Activated T-cell treated with anti-CD3 and anti-CD28 coated beads, Interleukin-2, amount 50 U/mL, for 24 hours (primary cell): ENCODE results near the gene FCAMR.

Source experiments
- DNase-seq: peaks from one replicate; pipeline ENCODE4 v3.0.0-alpha.2; 2020
- H3K27ac Mint-ChIP-seq: 2 replicates; pipeline ENCODE4 v1.8.0; 2020; ENCODE audit warnings: mild to moderate bottlenecking, mixed read lengths
- H3K27me3 Mint-ChIP-seq: 2 replicates; pipeline ENCODE4 v1.8.0; 2020; ENCODE audit warnings: mixed read lengths
- H3K36me3 Mint-ChIP-seq: 2 replicates; pipeline ENCODE4 v1.8.0; 2020; ENCODE audit warnings: low read depth, mixed read lengths
- H3K4me1 Mint-ChIP-seq: 2 replicates; pipeline ENCODE4 v1.8.0; 2020; ENCODE audit warnings: low read depth, mixed read lengths
- H3K4me3 Mint-ChIP-seq: 2 replicates; pipeline ENCODE4 v1.8.0; 2020; ENCODE audit warnings: mild to moderate bottlenecking, moderate library complexity, mixed read lengths
- H3K9me3 Mint-ChIP-seq: 2 replicates; pipeline ENCODE4 v1.8.0; 2020; ENCODE audit warnings: mixed read lengths

Gene FCAMR

DNA sequence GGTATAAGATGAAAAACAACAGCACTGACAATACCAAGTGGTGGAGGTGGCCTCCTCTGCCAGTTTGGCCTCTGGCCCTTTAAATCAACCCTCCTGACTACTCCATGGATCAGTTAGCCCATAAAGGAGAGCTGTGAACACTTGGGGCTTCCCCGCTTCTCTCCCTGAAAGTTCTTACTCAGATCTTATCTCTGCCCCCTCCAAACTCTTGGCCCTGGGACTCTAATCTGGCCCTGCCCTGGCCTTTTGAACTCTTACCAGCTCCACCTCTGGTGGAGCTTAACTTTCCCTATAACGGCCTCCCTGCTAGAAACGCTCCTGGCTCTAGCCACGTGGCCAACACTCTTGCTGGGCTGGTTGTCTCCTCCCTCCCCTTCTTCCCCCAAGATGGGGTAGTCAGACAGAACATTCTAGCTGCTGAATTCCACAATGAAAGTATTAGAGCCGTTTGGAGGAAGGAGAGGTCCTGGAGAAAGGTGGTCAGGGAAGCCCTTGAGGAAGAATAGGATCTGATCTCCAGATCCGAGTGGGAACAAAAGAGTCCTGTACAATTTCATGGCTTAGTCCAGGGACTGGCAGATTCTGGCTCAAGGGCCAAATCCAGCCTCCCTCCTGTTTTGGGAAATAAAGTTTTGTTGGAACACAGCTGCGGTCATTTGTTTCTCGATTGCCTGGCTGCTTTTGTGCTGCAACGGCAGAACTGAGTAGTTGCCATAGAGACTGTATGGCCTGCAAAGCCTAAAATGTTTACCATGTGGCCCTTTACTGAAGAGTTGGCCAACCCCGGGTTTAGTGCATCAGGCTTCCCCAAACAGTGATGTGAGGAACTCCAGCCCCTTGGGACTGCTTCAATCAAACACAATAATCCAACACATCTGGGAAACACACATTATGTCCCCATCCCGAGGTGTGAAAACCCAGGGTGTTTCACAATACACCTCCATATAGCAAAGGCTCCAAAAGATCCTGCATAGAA is 14.5 kb downstream of the FCAMR start:
- Mint-ChIP-seq H3K9me3 (no peaks in the 10 kb centered on the region), H3K27ac (no peak overlapping the region), H3K4me1 (peaks cover 19% of the 10 kb centered on the region), H3K27me3 (no peaks in the 10 kb centered on the region), H3K4me3 (no peak overlapping the region), H3K36me3 (no peaks in the 10 kb centered on the region)
- DNase-seq = no peak

DNA sequence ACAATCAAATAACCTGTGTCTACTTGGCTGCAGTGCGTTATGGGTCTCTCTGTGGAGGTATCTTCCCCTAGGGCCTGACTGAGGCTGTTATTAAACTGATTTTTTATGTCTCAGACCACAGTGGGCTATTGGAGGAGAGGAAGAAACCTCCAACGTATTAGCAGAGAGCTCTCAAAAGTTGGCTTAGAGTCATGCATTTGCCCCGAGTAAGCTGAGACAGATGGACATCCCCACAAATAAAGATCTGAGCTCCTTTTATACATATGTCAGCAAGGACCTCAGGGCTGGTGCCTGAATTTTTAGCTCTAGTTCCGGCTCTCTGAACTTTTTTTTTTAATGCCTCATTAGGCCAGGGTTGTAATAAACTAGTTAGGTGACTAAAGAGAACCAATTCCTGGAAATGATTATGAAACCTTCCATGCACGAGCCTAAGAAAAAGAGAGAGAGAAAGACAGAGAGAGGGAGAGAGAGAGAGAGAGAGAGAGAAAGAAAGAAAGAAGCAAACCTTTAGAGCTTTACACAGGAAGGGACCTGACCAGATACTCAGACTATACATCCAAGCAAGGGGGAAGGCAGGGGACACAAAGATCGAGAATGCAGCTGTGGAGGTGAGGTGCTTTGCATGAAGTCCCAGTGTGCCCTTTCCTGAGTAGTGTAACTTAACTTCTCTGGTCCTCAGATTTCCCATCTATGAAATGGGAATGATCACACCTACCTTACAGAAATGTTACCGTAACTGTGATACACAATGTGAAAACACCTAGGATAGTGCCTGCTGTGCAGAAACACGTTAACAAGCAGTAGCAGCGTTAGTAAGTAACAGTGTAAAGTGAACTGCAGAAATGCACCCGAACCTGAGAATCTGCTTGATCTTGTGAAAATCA is 15.6 kb downstream of the FCAMR start:
- Mint-ChIP-seq H3K4me1 (peaks cover 19% of the 10 kb centered on the region), H3K27ac (no peak overlapping the region), H3K4me3 (no peak overlapping the region), H3K36me3 (no peaks in the 10 kb centered on the region), H3K9me3 (no peaks in the 10 kb centered on the region), H3K27me3 (no peaks in the 10 kb centered on the region)
- no peak for DNase-seq

DNA sequence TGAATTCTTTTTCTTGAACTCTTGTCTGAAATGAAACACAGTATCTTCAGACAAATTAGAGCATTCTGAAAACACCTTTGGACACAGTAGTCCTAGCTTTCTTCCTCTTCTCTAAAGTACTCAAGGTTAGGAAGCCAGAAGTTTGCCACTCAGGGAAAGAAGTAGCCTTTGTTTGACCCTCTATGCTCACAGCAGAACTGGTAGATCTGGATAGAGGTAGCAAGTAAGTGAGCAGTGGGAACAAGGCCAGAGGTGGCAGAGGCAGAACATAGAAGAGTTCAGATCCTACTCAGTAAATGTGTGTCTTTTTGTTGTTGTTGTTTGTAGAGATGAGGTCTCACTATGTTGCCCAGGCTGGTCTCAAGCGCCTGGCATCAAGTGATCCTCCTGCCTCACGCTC is 16.6 kb downstream of the FCAMR start:
- Mint-ChIP-seq H3K9me3 (no peaks in the 10 kb centered on the region), H3K4me1 (peaks cover 19% of the 10 kb centered on the region), H3K36me3 (no peaks in the 10 kb centered on the region), H3K27ac (no peak overlapping the region), H3K4me3 (no peak overlapping the region), H3K27me3 (no peaks in the 10 kb centered on the region)
- DNase-seq = no peak

DNA sequence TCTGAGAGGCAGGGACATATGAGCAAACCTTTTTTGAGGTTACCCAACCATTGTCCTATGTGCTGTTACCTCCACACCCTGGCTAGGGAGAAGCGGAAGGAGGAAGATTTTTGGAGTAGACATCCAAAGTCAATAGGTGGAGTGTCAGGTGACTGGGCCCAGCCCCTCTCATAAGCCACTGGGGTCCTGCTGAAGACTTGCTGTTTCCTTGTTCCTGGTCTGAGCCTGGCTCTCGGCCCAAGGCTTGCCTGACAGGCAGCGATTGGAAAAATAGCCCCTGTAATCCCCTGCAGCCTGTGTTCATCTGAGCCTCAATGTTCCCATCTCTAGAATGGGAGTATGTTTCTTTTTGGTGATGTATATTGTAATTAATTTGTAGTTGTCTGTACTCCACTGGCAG is 17.1 kb downstream of the FCAMR start:
- Mint-ChIP-seq H3K27ac (no peak overlapping the region), H3K36me3 (no peaks in the 10 kb centered on the region), H3K27me3 (no peaks in the 10 kb centered on the region), H3K9me3 (no peaks in the 10 kb centered on the region), H3K4me1 (peaks cover 19% of the 10 kb centered on the region), H3K4me3 (no peak overlapping the region)
- DNase-seq = no peak

DNA sequence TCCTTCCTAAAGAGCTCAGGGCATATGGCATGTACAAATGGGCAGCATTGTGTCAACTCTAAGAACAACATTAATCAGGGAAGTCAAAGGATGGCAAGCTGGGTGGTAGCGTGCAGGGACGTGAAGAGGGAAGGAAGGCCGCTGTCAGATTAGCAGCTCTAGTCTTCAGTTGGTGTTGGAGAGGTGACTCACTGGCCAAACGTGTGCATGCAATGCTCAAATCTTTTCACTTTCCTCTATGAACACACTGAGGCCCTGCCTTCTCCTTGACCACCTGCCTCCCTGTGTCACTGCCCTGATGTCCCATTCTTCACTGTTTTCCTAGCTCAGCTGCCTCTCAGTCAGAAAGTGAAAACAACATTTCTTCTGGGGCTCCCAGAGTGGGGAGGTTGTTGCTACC is 18.1 kb downstream of the FCAMR start:
- no peaks in the 10 kb centered on the region for H3K27me3 Mint-ChIP-seq
- no peak overlapping the region for H3K4me3 Mint-ChIP-seq
- no peaks in the 10 kb centered on the region for H3K9me3 Mint-ChIP-seq
- H3K4me1 Mint-ChIP-seq = peaks cover 19% of the 10 kb centered on the region
- H3K36me3 Mint-ChIP-seq = no peaks in the 10 kb centered on the region
- no peak overlapping the region for H3K27ac Mint-ChIP-seq
- no peak for DNase-seq

DNA sequence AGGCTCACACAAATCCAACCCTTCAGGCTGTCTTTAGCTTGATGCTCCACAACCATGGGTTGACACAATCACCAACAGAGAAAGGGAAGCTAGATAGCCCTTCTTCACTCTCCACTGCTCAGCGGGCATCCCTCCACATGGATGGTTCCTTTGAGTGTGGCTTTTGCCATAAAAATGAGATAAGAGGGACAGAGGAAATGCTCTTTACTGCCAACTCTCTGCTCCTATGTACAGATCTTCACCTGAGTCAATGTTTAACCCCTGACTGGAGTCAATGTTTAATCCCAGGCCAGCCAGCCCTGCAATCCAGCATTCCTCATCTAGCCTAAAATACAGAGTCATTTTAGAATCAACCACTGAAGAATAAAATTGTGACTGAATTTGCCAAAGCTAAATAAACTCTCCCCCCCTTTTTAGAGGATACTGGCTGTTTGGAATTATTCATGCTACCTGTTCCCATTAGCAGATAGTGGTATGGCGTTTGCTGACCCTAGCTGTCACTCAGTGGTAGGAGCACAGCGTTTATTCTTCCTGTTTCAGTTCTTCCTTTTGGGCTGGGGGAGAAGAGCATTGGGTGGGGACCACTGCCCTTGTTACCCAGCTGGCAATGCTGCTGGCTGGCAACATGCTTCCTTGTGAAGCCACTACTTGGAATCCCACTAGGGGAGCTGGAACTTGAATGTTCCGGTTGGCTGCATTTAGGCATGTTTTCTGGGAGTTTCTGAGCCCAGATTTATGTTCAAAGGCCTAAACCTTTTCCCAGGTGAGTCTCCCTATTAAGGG is 18.8 kb downstream of the FCAMR start:
- no peak overlapping the region for H3K27ac Mint-ChIP-seq
- no peak overlapping the region for H3K4me3 Mint-ChIP-seq
- H3K27me3 Mint-ChIP-seq = no peaks in the 10 kb centered on the region
- no peaks in the 10 kb centered on the region for H3K36me3 Mint-ChIP-seq
- H3K9me3 Mint-ChIP-seq = no peaks in the 10 kb centered on the region
- peaks cover 19% of the 10 kb centered on the region for H3K4me1 Mint-ChIP-seq
- DNase-seq = no peak

DNA sequence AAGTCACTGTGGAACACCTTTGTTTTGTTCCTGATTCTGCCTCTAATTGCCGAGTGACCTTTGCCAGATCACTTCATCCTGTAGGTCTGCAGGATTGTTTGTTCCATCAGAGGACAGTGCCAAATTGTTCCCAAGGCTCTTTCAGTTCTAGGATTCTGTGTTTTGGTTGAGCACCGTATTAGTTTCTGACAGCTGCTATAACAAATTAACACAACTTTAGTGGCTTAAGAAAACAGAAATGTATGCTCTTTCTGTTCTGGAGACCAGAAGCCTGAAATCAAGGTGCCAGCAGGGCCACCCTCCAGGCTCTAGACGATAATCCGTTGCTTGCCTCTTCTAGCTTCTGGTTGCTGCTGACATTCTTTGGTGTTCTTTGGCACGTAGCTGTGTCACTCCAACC is 20.6 kb downstream of the FCAMR start:
- Mint-ChIP-seq H3K4me1 (peaks cover 8% of the 10 kb centered on the region), H3K36me3 (no peaks in the 10 kb centered on the region), H3K27ac (no peak overlapping the region), H3K4me3 (no peak overlapping the region), H3K27me3 (peaks cover 3% of the 10 kb centered on the region), H3K9me3 (no peaks in the 10 kb centered on the region)
- DNase-seq = no peak

DNA sequence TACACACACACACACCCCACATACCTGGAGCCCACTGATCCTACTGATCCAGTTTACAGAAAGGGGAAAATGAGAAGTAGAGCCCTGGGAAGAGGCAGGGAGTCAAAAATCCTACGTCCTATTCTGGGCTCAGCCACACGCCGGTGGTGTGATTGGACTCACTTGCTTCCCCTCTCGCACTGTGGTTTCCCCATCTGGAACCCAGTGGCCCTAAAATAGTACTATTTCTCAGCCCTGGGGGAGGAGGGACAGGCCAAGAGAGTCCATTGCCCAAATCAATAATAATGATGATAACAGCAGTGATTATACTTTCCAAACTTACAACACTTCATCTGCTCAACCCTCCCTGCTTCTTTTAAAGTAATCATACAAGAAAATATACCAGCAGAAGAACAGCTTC is 21.1 kb downstream of the FCAMR start:
- Mint-ChIP-seq H3K36me3 (no peaks in the 10 kb centered on the region), H3K27ac (no peak overlapping the region), H3K27me3 (peaks cover 3% of the 10 kb centered on the region), H3K9me3 (no peaks in the 10 kb centered on the region), H3K4me1 (peaks cover 3% of the 10 kb centered on the region), H3K4me3 (no peak overlapping the region)
- no peak for DNase-seq

DNA sequence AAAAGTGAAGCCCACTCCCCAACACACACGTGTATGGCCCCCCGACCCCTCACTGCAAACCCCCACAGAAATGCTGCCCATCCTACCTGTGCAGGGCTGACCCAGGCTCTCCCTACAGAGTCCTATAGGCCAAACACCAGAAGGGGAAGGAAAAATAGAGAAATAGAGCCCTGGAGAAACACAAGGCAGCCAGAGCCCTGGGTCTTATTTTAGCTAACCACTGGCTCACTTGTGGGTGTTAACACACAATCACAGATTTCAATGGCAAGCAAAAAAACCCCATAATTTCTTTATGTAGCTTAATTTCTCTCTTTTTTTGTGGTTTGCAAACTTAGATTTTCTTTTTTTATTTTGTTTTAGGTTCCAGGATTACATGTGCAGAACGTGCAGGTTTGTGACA is 23.0 kb downstream of the FCAMR start:
- H3K9me3 Mint-ChIP-seq = no peaks in the 10 kb centered on the region
- no peaks in the 10 kb centered on the region for H3K4me1 Mint-ChIP-seq

DNA sequence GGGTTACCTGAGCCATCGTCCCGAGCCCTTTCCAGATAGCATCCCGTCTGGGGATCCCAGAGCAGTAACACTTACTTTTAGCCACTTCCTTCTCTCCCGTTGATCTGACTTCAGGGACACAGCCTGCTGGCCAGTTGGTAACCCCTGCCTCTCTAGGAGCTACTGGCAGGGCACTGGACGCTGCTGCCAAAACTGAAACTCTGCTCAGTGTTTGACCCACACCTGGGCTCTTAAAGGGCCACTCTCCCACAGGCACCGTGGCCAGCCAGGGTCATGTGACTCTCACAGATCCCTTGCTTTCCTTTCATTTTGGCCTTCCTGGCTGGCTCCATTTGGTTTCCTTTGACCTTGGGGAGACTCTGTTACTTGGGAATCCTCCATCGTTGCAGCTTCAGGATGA is 24.0 kb downstream of the FCAMR start, which contains the start of gene PIGR:
TSS of gene PIGR (minus strand) at position 206 of the 400 bp plus-strand sequence. CDS start 5,935 bp downstream, outside the sequence.
- H3K27me3 Mint-ChIP-seq = peaks cover 3% of the 10 kb centered on the region
- H3K4me1 Mint-ChIP-seq = no peaks in the 10 kb centered on the region
- no peak for DNase-seq
- H3K36me3 Mint-ChIP-seq = no peaks in the 10 kb centered on the region
- H3K4me3 Mint-ChIP-seq = no peak within 1 kb of the TSS
- H3K27ac Mint-ChIP-seq = no peak within 1 kb of the TSS
- no peaks in the 10 kb centered on the region for H3K9me3 Mint-ChIP-seq

More for the DNA sequence above, 23.0 kb downstream of the FCAMR start:
- Mint-ChIP-seq H3K27ac (no peak overlapping the region), H3K36me3 (no peaks in the 10 kb centered on the region), H3K4me3 (no peak overlapping the region), H3K27me3 (peaks cover 3% of the 10 kb centered on the region)
- DNase-seq = no peak

DNA sequence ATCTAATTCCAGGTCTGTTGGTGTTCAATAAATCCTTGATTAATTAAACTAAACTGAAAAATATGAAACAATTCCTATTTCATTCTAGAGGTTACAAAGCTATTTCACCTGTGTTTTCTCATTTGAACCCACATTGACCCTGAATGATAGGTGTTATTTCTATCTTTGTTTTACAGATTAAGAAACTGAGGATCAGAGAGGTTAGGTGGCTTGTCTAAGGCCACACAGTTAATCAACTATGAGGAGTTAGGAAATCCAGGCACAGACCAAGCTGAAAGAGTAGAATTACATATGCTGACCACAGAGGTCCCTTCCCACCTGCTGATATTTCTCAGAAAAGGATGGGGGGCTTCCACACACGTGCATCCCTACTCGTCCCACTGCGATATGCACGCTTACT is 24.5 kb downstream of the FCAMR start:
- Mint-ChIP-seq H3K36me3 (no peaks in the 10 kb centered on the region), H3K4me3 (no peak overlapping the region), H3K27me3 (peaks cover 3% of the 10 kb centered on the region), H3K4me1 (no peaks in the 10 kb centered on the region), H3K9me3 (no peaks in the 10 kb centered on the region), H3K27ac (no peak overlapping the region)
- no peak for DNase-seq

DNA sequence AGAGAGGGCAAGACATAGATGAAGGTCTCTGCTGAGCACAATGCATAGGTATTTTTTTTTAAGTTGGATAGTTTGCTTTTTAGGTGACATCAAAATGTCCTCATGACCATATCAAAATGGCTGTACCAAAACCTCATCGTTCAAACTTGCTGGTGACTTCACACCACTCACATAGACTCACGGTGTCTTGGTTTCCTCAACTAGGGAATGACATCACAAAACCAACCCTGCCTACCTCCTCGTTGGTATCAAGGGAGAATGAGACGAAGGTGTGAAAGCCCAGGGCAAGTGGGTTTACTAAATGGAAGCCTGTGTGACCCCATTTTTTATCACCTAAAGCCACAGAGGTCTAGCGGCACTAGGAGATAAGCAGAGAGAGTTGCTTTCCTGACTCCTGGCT is 25.6 kb downstream of the FCAMR start:
- Mint-ChIP-seq H3K36me3 (no peaks in the 10 kb centered on the region), H3K27me3 (peaks cover 3% of the 10 kb centered on the region), H3K9me3 (no peaks in the 10 kb centered on the region), H3K4me3 (no peak overlapping the region), H3K27ac (no peak overlapping the region), H3K4me1 (no peaks in the 10 kb centered on the region)
- DNase-seq = no peak

DNA sequence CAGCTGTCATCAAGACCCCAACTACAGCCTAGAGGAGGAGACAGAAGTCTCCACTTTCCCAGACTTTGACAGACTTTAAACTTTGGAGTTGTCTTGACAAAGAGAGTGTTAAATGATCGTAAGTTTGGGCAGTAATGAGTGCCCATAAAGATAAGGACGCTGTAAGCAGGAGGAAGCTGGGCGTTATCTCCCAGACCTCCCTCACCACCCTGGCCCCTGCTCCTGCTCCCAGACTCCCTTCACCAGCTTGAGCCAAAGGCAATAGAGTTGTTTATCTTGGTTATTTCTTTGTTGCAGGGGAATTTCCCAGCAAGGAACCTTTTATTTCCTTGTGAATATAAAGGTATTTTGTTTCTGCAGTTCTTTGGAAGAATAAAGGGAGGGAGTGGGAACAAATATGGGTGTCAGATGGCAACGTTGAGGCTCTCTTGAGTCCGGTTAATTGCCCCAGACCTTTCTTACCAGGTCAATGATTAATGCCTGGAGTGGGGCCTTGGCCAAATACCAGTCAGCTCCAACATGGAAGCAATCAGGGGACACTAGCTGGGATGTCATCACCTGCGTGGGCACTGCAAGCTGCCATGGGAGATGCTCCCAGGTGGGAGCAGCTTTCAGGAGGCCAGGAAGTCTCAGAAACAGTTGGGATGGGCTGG is 28.4 kb downstream of the FCAMR start:
- DNase-seq = no peak
- H3K27me3 Mint-ChIP-seq = peaks cover 3% of the 10 kb centered on the region
- H3K9me3 Mint-ChIP-seq = no peaks in the 10 kb centered on the region

DNA sequence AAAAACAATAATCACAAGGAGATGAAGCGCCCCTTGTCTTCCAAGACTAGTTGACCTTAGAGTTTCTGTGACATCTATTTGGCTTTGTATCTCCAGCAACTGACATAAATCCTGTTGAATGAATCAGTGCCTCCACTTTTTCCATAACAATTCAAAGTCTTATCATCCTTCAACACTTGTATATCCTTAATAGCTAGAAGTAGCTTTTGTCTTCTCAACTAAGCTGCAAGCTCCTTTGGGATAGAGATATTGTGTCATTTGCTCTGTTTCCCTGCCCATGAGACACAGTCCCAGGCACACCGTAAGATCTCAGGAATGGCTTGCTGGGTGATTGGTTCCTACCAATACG is 29.7 kb downstream of the FCAMR start:
- Mint-ChIP-seq H3K9me3 (no peaks in the 10 kb centered on the region), H3K4me1 (no peaks in the 10 kb centered on the region), H3K27ac (no peak overlapping the region)

More for the DNA sequence above, 28.4 kb downstream of the FCAMR start:
- no peaks in the 10 kb centered on the region for H3K4me1 Mint-ChIP-seq
- no peaks in the 10 kb centered on the region for H3K36me3 Mint-ChIP-seq
- H3K27ac Mint-ChIP-seq = no peak overlapping the region
- no peak overlapping the region for H3K4me3 Mint-ChIP-seq

More for the DNA sequence above, 29.7 kb downstream of the FCAMR start:
- Mint-ChIP-seq H3K4me3 (no peak overlapping the region), H3K36me3 (no peaks in the 10 kb centered on the region), H3K27me3 (peaks cover 3% of the 10 kb centered on the region)
- no peak for DNase-seq
